ENCODE results near the gene TPP2.

TPP2 gene

GRCh38 chr13:102680842-102681740 is 84.3 kb downstream of the TPP2 start:
- Histone ChIP-seq H3K4me1 (ENCODE audit: insufficient read depth, low read length, severe bottlenecking) (no peaks in the 10 kb centered on the region), H3K36me3 (ENCODE audit: insufficient read depth, low read length) (peaks cover 42% of the 10 kb centered on the region), H3K9me2 (ENCODE audit: low read depth, low read length) (no peaks in the 10 kb centered on the region), H2AFZ (ENCODE audit: low read length) (no peak overlapping the region), H3F3A (ENCODE audit: insufficient read depth, low read length) (no peaks in the 10 kb centered on the region), H3K79me2 (ENCODE audit: insufficient read depth, low read length) (no peaks in the 10 kb centered on the region), H3K4me3 (ENCODE audit: low read depth, low read length, poor library complexity, severe bottlenecking) (no peak overlapping the region), H3K9ac (ENCODE audit: low read length) (no peak overlapping the region), H3K9me3 (ENCODE audit: low read length) (no peaks in the 10 kb centered on the region), H3K27ac (ENCODE audit: low read depth, low read length, poor library complexity, severe bottlenecking) (no peak overlapping the region), H4K20me1 (ENCODE audit: insufficient read depth, low read length) (no peaks in the 10 kb centered on the region), H3K27me3 (ENCODE audit: insufficient read depth, low read length) (no peaks in the 10 kb centered on the region), H3K4me2 (ENCODE audit: low read length) (no peak overlapping the region)
- TF ChIP-seq CTCF (IDR thresholded peaks at IDR 0.05; ENCODE audit: low read length) = no peak

GRCh38 chr13:102682211-102682610 is 85.4 kb downstream of the TPP2 start:
- H3K27me3 ChIP-seq (ENCODE audit: insufficient read depth, low read length) = no peaks in the 10 kb centered on the region
- no peak overlapping the region for H3K4me2 ChIP-seq (ENCODE audit: low read length)
- no peak overlapping the region for H3K4me3 ChIP-seq (ENCODE audit: low read depth, low read length, poor library complexity, severe bottlenecking)
- no peak overlapping the region for H2AFZ ChIP-seq (ENCODE audit: low read length)
- no peaks in the 10 kb centered on the region for H4K20me1 ChIP-seq (ENCODE audit: insufficient read depth, low read length)
- no peaks in the 10 kb centered on the region for H3K9me2 ChIP-seq (ENCODE audit: low read depth, low read length)
- TF ChIP-seq CTCF (IDR thresholded peaks at IDR 0.05; ENCODE audit: low read length) (no peak), EZH2 (IDR thresholded peaks at IDR 0.05; ENCODE audit: borderline replicate concordance, low read length) (no peak)
- H3F3A ChIP-seq (ENCODE audit: insufficient read depth, low read length) = no peaks in the 10 kb centered on the region
- peaks cover 30% of the 10 kb centered on the region for H3K36me3 ChIP-seq (ENCODE audit: insufficient read depth, low read length)
- no peak overlapping the region for H3K9ac ChIP-seq (ENCODE audit: low read length)
- H3K4me1 ChIP-seq (ENCODE audit: insufficient read depth, low read length, severe bottlenecking) = no peaks in the 10 kb centered on the region
- H3K9me3 ChIP-seq (ENCODE audit: low read length) = no peaks in the 10 kb centered on the region
- no peak overlapping the region for H3K27ac ChIP-seq (ENCODE audit: low read depth, low read length, poor library complexity, severe bottlenecking)
- no peaks in the 10 kb centered on the region for H3K79me2 ChIP-seq (ENCODE audit: insufficient read depth, low read length)

GRCh38 chr13:102682727-102683126 is 85.9 kb downstream of the TPP2 start:
- Histone ChIP-seq H3F3A (ENCODE audit: insufficient read depth, low read length) (no peaks in the 10 kb centered on the region), H2AFZ (ENCODE audit: low read length) (no peak overlapping the region), H3K4me3 (ENCODE audit: low read depth, low read length, poor library complexity, severe bottlenecking) (no peak overlapping the region), H3K36me3 (ENCODE audit: insufficient read depth, low read length) (peaks cover 25% of the 10 kb centered on the region), H4K20me1 (ENCODE audit: insufficient read depth, low read length) (no peaks in the 10 kb centered on the region), H3K79me2 (ENCODE audit: insufficient read depth, low read length) (no peaks in the 10 kb centered on the region), H3K9me2 (ENCODE audit: low read depth, low read length) (no peaks in the 10 kb centered on the region), H3K27ac (ENCODE audit: low read depth, low read length, poor library complexity, severe bottlenecking) (no peak overlapping the region), H3K9ac (ENCODE audit: low read length) (no peak overlapping the region), H3K27me3 (ENCODE audit: insufficient read depth, low read length) (no peaks in the 10 kb centered on the region), H3K9me3 (ENCODE audit: low read length) (no peaks in the 10 kb centered on the region), H3K4me2 (ENCODE audit: low read length) (no peak overlapping the region), H3K4me1 (ENCODE audit: insufficient read depth, low read length, severe bottlenecking) (no peaks in the 10 kb centered on the region)
- TF ChIP-seq CTCF (IDR thresholded peaks at IDR 0.05; ENCODE audit: low read length) = no peak
- no peak for TF ChIP-seq EZH2 (IDR thresholded peaks at IDR 0.05; ENCODE audit: borderline replicate concordance, low read length)
